ENCODE data around the gene RHOB.
"Not testable (repeated sequence)": the region's sequence is repeated elsewhere in the genome, so short reads cannot be mapped to it uniquely, and the experiment has no call there.

RHOB gene

DNA sequence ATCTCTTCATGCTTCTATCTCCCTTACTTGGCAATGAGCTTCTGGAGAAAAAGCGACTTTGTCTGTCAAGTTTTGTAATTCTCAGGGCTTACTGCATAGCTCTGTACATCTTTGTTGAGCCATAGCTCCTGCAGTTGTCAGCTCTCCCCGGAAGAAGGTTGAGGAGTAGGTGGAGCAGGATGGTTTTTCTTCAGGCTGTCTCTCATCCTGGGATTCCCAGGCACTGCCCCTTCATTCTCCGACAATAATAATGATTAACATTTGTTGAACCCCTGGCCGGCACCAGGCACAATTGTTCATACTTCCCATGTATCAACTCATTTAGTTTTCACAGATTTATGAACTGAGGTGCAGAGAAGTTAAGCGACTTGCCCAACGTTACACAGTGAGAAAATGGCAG is 23.5 kb upstream of the RHOB start:
- DNase-seq, result no peak

DNA sequence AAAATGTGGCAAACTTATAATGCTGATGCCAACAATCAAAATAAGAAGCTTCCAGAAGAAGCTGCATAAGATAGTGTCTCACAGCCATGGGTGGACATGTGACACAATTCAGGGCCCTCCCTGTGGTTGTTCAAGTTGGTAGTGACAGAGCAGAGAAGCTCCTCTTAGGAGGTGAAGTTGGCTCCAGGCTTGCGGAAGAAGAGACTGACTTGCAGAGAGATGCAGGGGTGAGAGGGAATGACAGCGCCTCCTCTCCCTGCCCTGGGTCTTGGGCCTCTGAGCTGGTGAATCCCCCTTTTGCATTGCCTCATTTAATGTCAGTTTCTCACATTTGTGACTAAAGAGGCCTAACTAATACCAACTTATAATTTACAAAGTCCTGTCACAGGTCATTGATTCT is 23.0 kb upstream of the RHOB start:
- DNase-seq, result no peak

DNA sequence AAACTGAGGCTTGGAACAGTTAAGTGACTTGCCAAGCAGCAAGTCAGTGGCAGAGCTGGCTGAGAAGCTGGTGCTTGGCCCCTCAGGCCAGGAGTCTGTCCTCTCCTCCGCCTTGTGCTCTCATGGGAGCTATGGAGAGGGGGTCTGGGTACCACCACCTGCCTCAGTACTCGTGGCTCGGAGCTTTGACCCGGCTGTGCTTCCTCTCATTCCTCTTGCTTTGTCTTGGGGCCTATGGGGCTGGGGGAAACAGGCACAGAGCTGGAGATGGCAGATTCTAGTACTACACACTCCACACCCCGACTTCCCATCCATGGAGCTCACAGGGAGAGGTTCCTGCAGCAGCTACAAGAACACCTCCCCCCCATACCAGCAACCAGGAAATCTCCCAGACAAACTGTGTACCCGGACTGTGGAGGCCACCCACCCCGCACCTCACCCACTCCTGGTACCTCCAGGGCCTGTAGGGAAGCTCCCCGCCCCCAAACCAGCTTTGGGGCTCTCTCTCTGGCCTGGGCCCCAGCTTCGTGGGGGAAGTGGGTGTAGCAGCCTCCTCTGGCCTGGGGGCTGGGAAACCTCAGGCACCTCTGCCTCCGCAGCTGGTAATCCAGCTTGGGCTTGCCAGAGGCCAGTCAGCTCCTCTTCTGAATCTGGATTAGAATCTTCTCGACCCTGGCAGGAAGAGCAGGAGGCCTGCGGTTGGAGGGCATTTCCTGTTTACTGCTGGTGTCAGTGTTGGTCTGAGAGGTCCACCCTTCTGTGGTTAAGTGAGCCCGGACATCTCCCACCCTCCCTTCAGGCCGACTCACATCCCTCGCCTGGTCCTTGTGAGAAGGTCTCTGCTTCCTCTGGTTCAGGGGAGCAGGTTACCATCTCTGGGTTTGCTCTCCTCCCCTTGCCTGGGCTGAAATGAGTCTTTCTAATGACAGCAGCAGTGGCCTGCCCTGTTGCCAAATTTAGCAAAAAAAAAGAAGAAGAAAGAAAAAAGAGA is 22.3 kb upstream of the RHOB start:
- DNase-seq, result no peak

DNA sequence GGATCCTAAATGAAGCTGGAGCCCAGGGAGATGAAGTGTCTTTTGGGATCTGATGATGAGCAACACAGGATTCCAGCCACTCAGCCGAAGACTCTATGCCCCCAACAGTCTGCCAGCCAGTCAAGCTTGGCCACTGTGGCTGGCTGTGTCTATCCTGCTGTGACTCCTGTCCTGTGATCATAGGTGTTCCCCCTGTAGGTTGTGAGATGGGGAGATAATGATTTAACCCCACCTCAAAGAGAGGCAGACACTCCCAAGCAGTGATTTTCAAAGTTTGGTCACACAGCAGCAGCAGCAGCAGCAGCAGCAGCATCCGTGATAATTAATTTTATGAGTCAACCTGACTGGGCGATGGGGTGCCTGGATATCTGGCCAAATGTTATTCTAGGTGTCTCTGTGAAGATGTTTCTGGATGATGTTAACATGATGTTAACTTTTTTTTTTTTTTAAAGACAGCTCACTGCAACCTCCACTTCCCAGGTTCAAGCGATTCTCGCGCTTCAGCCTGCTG is 21.4 kb upstream of the RHOB start:
- DNase-seq, result no peak

- no peak for DNase-seq
These were observed 21.0 kb upstream of the RHOB start for GRCh38 chr2:20425884-20426283.

- DNase-seq, result no peak
These were observed 18.8 kb upstream of the RHOB start for GRCh38 chr2:20427931-20428526.

GRCh38 chr2:20428717-20429490 is 18.0 kb upstream of the RHOB start:
- no peak for DNase-seq

- DNase-seq, result no peak
These were observed 17.3 kb upstream of the RHOB start for GRCh38 chr2:20429528-20429927.

DNA sequence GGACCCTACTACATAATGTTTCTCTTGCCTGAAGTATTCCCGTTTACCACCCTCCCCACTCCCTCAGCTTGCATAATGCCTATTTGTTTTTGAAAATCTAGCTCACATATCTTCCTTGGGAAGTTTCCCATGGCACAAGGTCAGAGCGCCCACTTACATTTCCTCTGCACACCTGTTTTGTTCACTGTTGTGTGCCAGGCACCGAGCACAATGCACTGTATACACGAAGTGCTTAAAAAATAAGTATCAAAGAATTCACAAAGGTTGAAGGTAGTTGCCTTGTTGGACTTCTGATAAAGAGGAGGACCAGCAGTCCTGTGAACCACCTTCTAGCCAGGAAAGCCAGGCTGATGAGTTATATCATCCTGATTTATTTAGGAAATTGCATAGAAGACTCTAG is 16.8 kb upstream of the RHOB start:
- DNase-seq, result no peak

GRCh38 chr2:20430461-20431300 is 16.2 kb upstream of the RHOB start:
- DNase-seq, result no peak

- no peak for DNase-seq
These were observed 15.6 kb upstream of the RHOB start for GRCh38 chr2:20431301-20431698.

DNA sequence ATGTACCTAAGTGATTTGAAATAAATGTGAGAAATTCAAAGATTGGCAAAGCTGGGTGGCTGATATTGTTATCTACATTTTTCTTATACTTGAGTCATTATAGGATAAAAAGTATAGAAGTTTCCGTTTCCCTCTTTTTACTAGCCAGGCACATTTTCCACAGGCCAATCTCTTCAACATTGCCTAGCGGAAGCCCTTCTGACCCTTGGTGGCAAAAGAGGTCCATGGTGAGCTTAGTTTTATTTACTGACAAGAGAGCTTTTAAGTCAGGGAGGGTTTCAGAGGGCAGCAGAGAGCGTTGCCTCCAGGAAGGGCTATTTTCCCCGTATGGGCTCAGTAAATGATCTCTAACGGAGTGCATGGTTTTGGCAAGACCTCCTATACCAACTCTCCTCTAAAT is 15.1 kb upstream of the RHOB start:
- no peak for DNase-seq

- no peak for DNase-seq
These were observed 14.2 kb upstream of the RHOB start for GRCh38 chr2:20432714-20433113.

GRCh38 chr2:20433249-20433648 is 13.6 kb upstream of the RHOB start:
- DNase-seq, result no peak

DNA sequence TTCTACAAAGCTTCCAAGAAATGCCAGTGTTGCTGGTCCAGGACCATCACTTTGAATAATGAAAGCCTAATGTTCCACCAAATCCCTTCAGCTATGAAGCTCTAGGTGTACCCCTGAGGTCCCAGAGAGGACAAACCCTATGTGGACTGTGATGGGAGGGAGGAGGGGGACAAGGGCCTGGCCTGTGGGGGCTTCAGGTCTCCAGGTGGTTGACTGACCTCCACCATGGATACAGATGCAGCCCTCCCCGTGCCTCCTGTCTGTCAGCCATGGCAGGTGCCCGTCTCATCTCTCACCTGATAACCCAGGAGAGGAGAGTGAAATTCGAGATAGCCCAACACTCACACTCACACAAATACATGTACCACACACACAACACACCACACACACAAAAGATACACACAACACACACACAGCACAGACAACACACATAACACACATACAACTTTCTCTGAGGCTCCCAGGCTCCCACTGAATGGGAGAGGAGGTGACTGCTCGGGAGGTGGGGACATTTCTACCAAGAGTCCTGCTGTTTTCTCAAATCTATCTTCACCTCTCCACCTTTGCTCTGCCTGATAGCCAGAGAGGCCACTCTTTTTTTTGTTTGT is 12.8 kb upstream of the RHOB start:
- DNase-seq, result no peak

GRCh38 chr2:20434588-20435294 is 12.1 kb upstream of the RHOB start:
- no peak for DNase-seq

- DNase-seq, result not testable (repeated sequence)
These were observed 11.4 kb upstream of the RHOB start for GRCh38 chr2:20435456-20435855.

DNA sequence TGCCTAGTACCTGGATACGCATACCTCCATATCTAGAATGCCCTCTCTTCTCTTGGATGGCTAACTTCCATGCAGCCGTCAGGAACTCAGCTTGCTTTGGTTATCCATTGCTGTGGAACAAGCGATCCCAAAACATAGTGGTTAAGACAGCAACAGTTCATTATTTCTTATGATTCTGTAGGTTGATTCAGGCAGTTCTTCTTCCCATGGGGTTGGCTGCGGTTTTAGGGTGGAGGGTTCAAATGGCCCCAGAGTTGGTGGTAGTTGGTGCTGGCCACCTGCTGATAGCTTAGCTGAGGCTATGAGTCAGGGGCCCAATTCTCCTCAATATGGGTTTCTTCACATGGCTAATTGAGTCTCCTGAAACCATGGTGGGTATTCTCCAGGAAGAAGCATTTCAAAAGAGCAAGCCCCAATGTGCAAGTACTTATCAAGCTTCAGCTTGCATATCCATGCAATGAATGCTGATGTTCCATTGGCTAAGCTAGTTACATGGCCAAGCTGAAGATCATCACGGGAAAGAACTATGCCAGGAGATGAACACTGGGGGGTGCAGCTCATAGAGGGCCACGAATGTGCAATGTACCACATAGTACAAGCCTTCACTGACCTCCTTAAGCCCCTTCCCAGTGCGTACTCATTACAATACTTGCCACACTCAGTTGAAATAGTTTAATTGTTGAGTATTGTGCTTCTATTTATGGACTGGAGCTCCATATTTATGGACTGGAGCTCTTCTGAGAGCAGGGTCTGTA is 10.0 kb upstream of the RHOB start:
- DNase-seq, result no peak

- no peak for DNase-seq
These were observed 8.3 kb upstream of the RHOB start for GRCh38 chr2:20438334-20439192.

DNA sequence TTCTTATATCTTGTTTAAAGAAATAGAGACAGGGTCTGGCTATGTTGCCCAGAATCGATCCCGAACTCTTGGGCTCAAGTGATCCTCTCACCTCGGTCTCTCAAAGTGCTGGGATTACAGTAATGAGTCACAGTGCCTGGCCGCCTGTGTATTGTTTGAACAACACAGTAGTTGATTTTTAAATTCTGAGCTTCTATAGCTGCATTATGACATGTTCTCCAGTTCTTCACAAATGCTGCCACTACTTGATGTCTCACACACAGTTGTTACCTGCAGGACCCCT is 7.7 kb upstream of the RHOB start:
- DNase-seq, result no peak
